ENCODE results near the gene SEMA4D.

SEMA4D gene

GRCh38 chr9:89409466-89409865 is 88.4 kb downstream of the SEMA4D start:
- TF ChIP-seq, protein P1, sequence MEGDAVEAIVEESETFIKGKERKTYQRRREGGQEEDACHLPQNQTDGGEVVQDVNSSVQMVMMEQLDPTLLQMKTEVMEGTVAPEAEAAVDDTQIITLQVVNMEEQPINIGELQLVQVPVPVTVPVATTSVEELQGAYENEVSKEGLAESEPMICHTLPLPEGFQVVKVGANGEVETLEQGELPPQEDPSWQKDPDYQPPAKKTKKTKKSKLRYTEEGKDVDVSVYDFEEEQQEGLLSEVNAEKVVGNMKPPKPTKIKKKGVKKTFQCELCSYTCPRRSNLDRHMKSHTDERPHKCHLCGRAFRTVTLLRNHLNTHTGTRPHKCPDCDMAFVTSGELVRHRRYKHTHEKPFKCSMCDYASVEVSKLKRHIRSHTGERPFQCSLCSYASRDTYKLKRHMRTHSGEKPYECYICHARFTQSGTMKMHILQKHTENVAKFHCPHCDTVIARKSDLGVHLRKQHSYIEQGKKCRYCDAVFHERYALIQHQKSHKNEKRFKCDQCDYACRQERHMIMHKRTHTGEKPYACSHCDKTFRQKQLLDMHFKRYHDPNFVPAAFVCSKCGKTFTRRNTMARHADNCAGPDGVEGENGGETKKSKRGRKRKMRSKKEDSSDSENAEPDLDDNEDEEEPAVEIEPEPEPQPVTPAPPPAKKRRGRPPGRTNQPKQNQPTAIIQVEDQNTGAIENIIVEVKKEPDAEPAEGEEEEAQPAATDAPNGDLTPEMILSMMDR (conservative IDR thresholded peaks at IDR 0.05; ENCODE audit: low read depth, low read length) = no peak
- H4K20me1 ChIP-seq (ENCODE audit: insufficient read depth) = no peaks in the 10 kb centered on the region
- H3K36me3 ChIP-seq (ENCODE audit: insufficient read depth) = no peaks in the 10 kb centered on the region
- H3K4me3 ChIP-seq (IDR thresholded peaks at IDR 0.05; ENCODE audit: insufficient read depth, low read depth, low read length) = no peak overlapping the region
- no peak overlapping the region for H3K9ac ChIP-seq
- no peaks in the 10 kb centered on the region for H3K27me3 ChIP-seq (ENCODE audit: insufficient read depth, low read depth)
- peaks cover 7% of the 10 kb centered on the region for H3K4me1 ChIP-seq (ENCODE audit: low read depth, poor library complexity, severe bottlenecking)
- H3K27ac ChIP-seq = no peak overlapping the region
- H3K4me2 ChIP-seq = no peak overlapping the region
- H3K79me2 ChIP-seq (ENCODE audit: insufficient read depth, low read depth) = peaks cover 28% of the 10 kb centered on the region; the same call in 1 of the 2 replicates
- no peak overlapping the region for H2AFZ ChIP-seq (ENCODE audit: low read depth)

- no peak overlapping the region for H3K9ac ChIP-seq
- H4K20me1 ChIP-seq (ENCODE audit: insufficient read depth) = no peaks in the 10 kb centered on the region
- no peak overlapping the region for H2AFZ ChIP-seq (ENCODE audit: low read depth)
- no peak overlapping the region for H3K27ac ChIP-seq
- no peaks in the 10 kb centered on the region for H3K36me3 ChIP-seq (ENCODE audit: insufficient read depth)
- H3K27me3 ChIP-seq (ENCODE audit: insufficient read depth, low read depth) = no peaks in the 10 kb centered on the region
- H3K79me2 ChIP-seq (ENCODE audit: insufficient read depth, low read depth) = peaks cover 22% of the 10 kb centered on the region; the same call in 1 of the 2 replicates
- peaks cover 7% of the 10 kb centered on the region for H3K4me1 ChIP-seq (ENCODE audit: low read depth, poor library complexity, severe bottlenecking)
- TF ChIP-seq, protein P1 (conservative IDR thresholded peaks at IDR 0.05; ENCODE audit: low read depth, low read length) = no peak
- no peak overlapping the region for H3K4me2 ChIP-seq
- H3K4me3 ChIP-seq (IDR thresholded peaks at IDR 0.05; ENCODE audit: insufficient read depth, low read depth, low read length) = no peak overlapping the region
These were observed 89.2 kb downstream of the SEMA4D start for GRCh38 chr9:89408628-89409101.

GRCh38 chr9:89407070-89407469 is 90.8 kb downstream of the SEMA4D start:
- no peak overlapping the region for H2AFZ ChIP-seq (ENCODE audit: low read depth)
- peaks cover 5% of the 10 kb centered on the region for H3K4me1 ChIP-seq (ENCODE audit: low read depth, poor library complexity, severe bottlenecking)
- peaks cover 14% of the 10 kb centered on the region; the same call in 1 of the 2 replicates for H3K79me2 ChIP-seq (ENCODE audit: insufficient read depth, low read depth)
- no peak overlapping the region for H3K4me2 ChIP-seq
- no peaks in the 10 kb centered on the region for H3K27me3 ChIP-seq (ENCODE audit: insufficient read depth, low read depth)
- H4K20me1 ChIP-seq (ENCODE audit: insufficient read depth) = no peaks in the 10 kb centered on the region
- H3K9ac ChIP-seq = no peak overlapping the region
- no peaks in the 10 kb centered on the region for H3K36me3 ChIP-seq (ENCODE audit: insufficient read depth)
- TF ChIP-seq, protein P1 (conservative IDR thresholded peaks at IDR 0.05; ENCODE audit: low read depth, low read length) = no peak
- H3K27ac ChIP-seq = no peak overlapping the region
- H3K4me3 ChIP-seq (IDR thresholded peaks at IDR 0.05; ENCODE audit: insufficient read depth, low read depth, low read length) = no peak overlapping the region

GRCh38 chr9:89405826-89406225 is 92.1 kb downstream of the SEMA4D start:
- H4K20me1 ChIP-seq (ENCODE audit: insufficient read depth) = no peaks in the 10 kb centered on the region
- peaks cover 3% of the 10 kb centered on the region for H3K4me1 ChIP-seq (ENCODE audit: low read depth, poor library complexity, severe bottlenecking)
- TF ChIP-seq, protein P1 (conservative IDR thresholded peaks at IDR 0.05; ENCODE audit: low read depth, low read length) = no peak
- H3K4me3 ChIP-seq (IDR thresholded peaks at IDR 0.05; ENCODE audit: insufficient read depth, low read depth, low read length) = no peak overlapping the region
- no peaks in the 10 kb centered on the region for H3K27me3 ChIP-seq (ENCODE audit: insufficient read depth, low read depth)
- H3K79me2 ChIP-seq (ENCODE audit: insufficient read depth, low read depth) = peaks cover 14% of the 10 kb centered on the region; the same call in 1 of the 2 replicates
- no peak overlapping the region for H2AFZ ChIP-seq (ENCODE audit: low read depth)
- no peaks in the 10 kb centered on the region; the same call in 1 of the 2 replicates for H3K36me3 ChIP-seq (ENCODE audit: insufficient read depth)
- no peak overlapping the region for H3K9ac ChIP-seq
- H3K27ac ChIP-seq = no peak overlapping the region
- H3K4me2 ChIP-seq = no peak overlapping the region

Measured in KMS-11 (cell line).